H1 (cell line): ENCODE results near the gene CREBBP. TPM values are rescaled to one million over a fixed set of nuclear protein-coding genes. Genes with fewer than 3 reads are reported as not detected.

Experiments
- CHD1 ChIP-seq: IDR thresholded peaks from 2 replicates; pipeline ENCODE4 v1.6.1; 2012; ENCODE audit warnings: low read depth, low read length, improper control_type of control experiment
- POU5F1 ChIP-seq: IDR thresholded peaks from 2 replicates; pipeline ENCODE4 v1.6.1; 2011; ENCODE audit warnings: low read depth, mild to moderate bottlenecking, low read length, moderate library complexity
- RFX5 ChIP-seq: IDR thresholded peaks from 2 replicates; pipeline ENCODE4 v1.6.1; 2011; ENCODE audit warnings: low read depth, low read length, improper control_type of control experiment, borderline replicate concordance
- RXRA ChIP-seq: IDR thresholded peaks from 2 replicates; pipeline ENCODE4 v1.6.1; 2011; ENCODE audit warnings: low read depth, mild to moderate bottlenecking, low read length, moderate library complexity; ENCODE audit not compliant: insufficient read depth
- SP4 ChIP-seq: IDR thresholded peaks from 2 replicates; pipeline ENCODE4 v1.6.1; 2012; ENCODE audit warnings: low read length, inconsistent platforms
- SUZ12 ChIP-seq: fragments of 200-600 bp; sonication (generic); IDR thresholded peaks from 2 replicates; pipeline ENCODE4 v1.6.1; 2012; ENCODE audit warnings: mild to moderate bottlenecking, inconsistent platforms, low read length, moderate library complexity, mixed read lengths
- TCF12 ChIP-seq: IDR thresholded peaks from 2 replicates; pipeline ENCODE4 v1.6.1; 2011; ENCODE audit warnings: low read depth, mild to moderate bottlenecking, low read length
- ZNF274 ChIP-seq: IDR thresholded peaks from 2 replicates; pipeline ENCODE4 v1.7.0; 2012; ENCODE audit warnings: low read length, borderline replicate concordance; ENCODE audit errors: extremely low read depth
- polyA plus RNA-seq, 7 experiments: library from polyadenylated mRNA; depleted of rRNA in 3 of 7; stranded (reverse) in 5 of 7; unstranded in 2 of 7; fragments of >200 nt in 5 of 7; fragments of 200-250 nt in 2 of 7; gene quantifications; 1 replicate in 5 of 7; 2 replicates in 1 of 7; 4 replicates in 1 of 7; pipeline versions ENCODE4 v1.2.1 to v1.2.3, GENCODE V29; 2011 to 2013; ENCODE audit warnings: missing spikeins in 2 of 7, mixed read lengths in 2 of 7
- total RNA-seq: library from RNA; stranded (reverse); fragmentation: NEBNext Ultra II Directional; extraction: Animal tissue kit (Norgen Biotek cat#: 25700); gene quantifications from 2 replicates; pipeline ENCODE4 v1.2.1, GENCODE V29; 2021

Gene CREBBP
- total and polyA plus RNA-seq, 2 of the 8 experiments (the other 6 are each of a cell fraction or from before 2014, with no cell fraction given): 10.0 to 60.1 TPM

DNA sequence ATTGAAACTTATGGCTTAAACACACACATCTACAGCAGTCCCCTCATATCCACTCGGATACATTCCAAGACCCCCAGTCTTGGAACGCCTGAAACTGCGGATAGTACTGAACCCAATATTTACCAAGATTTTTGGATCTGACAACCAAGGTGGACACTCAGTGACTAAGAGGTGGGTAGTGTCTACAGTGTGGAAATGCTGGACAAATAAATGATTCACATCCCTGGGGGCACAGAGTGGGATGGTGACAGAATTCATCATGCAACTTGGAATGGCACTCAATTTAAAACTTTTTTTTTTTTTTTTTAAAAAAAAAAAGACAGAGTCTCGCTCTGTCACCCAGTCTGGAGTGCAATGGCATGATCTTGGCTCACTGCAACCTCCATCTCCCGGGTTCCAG, 109.0 kb downstream of the CREBBP start (continued):
- TF ChIP-seq SUZ12 (no peak), RFX5 (no peak), POU5F1 (no peak), ZNF274 (no peak), TCF12 (no peak), RXRA (no peak), CHD1 (no peak), SP4 (no peak)
